Measurements from ENCODE around the gene ELAPOR1. TPM values are rescaled to one million over a fixed set of nuclear protein-coding genes. Genes with fewer than 3 reads are reported as not detected.

The ELAPOR1 gene
- total RNA-seq, 3 donors from 2014 or later (not counting 1 experiment from before 2014, with no cell fraction given) = 6.2 to 8.3 (median 6.3) TPM

DNA sequence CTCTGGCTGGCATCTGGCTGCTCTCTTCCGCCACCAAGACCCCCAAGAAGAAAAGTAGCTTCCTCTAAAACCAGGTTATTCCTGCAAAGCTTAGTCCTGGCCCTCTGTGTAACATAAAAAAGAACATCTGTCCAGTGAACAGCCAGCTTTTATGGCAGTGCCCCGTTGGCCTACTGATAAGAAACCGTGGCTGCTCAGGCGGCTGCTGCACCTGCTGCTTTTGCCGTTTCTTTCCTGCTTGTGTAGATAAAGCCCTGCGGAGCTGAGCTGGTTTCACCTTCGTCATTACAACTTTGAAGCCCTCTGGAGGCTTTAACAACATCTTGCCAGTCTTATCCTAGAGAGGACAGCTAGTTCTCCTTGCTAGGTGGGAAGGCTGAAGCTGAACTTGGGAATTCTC is 20.5 kb downstream of the ELAPOR1 start:
- DNase-seq (peak in 1 of 2 donors; percentile 8), ATAC-seq (no peak)
- no peaks in the 10 kb centered on the region for H3K27me3 ChIP-seq (ENCODE audit: control insufficient read depth, insufficient read depth, low read length)
- intact Hi-C loops (cut with micrococcal nuclease) = no loop called here
- TF ChIP-seq, protein P1, sequence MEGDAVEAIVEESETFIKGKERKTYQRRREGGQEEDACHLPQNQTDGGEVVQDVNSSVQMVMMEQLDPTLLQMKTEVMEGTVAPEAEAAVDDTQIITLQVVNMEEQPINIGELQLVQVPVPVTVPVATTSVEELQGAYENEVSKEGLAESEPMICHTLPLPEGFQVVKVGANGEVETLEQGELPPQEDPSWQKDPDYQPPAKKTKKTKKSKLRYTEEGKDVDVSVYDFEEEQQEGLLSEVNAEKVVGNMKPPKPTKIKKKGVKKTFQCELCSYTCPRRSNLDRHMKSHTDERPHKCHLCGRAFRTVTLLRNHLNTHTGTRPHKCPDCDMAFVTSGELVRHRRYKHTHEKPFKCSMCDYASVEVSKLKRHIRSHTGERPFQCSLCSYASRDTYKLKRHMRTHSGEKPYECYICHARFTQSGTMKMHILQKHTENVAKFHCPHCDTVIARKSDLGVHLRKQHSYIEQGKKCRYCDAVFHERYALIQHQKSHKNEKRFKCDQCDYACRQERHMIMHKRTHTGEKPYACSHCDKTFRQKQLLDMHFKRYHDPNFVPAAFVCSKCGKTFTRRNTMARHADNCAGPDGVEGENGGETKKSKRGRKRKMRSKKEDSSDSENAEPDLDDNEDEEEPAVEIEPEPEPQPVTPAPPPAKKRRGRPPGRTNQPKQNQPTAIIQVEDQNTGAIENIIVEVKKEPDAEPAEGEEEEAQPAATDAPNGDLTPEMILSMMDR (IDR thresholded peaks at IDR 0.05) = no peak
- no peaks in the 10 kb centered on the region for H3K36me3 ChIP-seq (ENCODE audit: control insufficient read depth, insufficient read depth, low read length)
- Mint-ChIP-seq H3K4me1 (peaks cover 0 to 10% of the 10 kb centered on the region in 2 donors), H3K36me3 (no peaks in the 10 kb centered on the region), H3K9me3 (no peaks in the 10 kb centered on the region), H3K27ac (no peak overlapping the region), H3K27me3 (ENCODE audit: low read depth in 2 of 2) (no peaks in the 10 kb centered on the region), H3K4me3 (no peak overlapping the region)
- H3K27ac ChIP-seq (ENCODE audit: low read length) = no peak overlapping the region
- no peaks in the 10 kb centered on the region for H3K9me3 ChIP-seq (ENCODE audit: control insufficient read depth, insufficient read depth, low read length)
- no peaks in the 10 kb centered on the region for H3K4me1 ChIP-seq (ENCODE audit: control insufficient read depth, insufficient read depth, low read length)
- whole genome bisulfite sequencing (ENCODE audit: insufficient coverage) = 30% methylated on average over 7 of the region's 7 CpGs
- no peak overlapping the region for H3K4me3 ChIP-seq (ENCODE audit: low read length)

DNA sequence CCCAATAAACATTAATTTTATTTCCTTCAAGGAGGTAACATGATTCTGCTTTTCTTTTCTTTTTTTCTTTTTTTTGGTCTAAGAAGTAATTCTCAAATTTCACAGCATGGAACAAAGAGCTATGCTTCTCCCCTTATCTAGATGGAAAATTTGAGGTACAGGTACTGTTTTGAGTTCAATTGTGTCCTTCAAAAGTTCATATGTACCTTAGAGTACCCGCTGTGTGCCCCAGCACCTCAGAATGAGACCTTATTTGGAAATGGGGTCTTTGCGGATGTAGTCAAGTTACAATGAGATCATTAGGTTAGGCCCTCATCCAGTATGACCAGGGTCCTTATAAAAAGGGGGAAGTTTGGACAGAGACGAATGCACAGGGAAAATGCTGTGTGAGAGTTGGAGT is 22.0 kb downstream of the ELAPOR1 start:
- H3K4me1 ChIP-seq (ENCODE audit: control insufficient read depth, insufficient read depth, low read length) = no peaks in the 10 kb centered on the region
- ATAC-seq = no peak

DNA sequence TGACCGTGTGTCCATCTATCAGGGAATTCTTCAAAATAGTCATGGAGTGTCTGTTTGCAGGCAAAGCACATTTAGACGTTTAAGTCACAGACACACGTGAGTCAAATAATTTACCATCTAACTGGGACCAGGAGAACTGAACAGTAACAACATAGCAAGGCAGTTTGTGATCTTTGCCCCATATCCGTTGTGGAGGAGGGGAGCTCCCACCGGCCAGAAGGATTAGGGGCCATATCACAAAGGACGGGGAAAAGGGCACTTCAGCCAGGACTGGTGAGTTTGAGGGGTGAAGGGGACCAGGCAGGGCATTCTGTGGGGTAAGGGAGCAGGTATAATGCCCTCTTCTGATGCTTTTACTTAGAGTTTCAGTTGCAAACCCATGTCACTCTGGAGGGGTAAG is 22.9 kb downstream of the ELAPOR1 start:
- no peaks in the 10 kb centered on the region for H3K9me3 Mint-ChIP-seq
- no peaks in the 10 kb centered on the region for H3K36me3 ChIP-seq (ENCODE audit: control insufficient read depth, insufficient read depth, low read length)
- DNase-seq (no peak), ATAC-seq (no peak)
- no peaks in the 10 kb centered on the region for H3K27me3 ChIP-seq (ENCODE audit: control insufficient read depth, insufficient read depth, low read length)
- H3K4me1 ChIP-seq (ENCODE audit: control insufficient read depth, insufficient read depth, low read length) = no peaks in the 10 kb centered on the region
- H3K27me3 Mint-ChIP-seq (ENCODE audit: low read depth in 2 of 2) = no peaks in the 10 kb centered on the region
- H3K36me3 Mint-ChIP-seq = no peaks in the 10 kb centered on the region
- no peak overlapping the region for H3K4me3 ChIP-seq (ENCODE audit: low read length)
- WGBS (ENCODE audit: insufficient coverage) = 95% methylated on average over 6 of the region's 6 CpGs
- TF ChIP-seq, protein P1 (IDR thresholded peaks at IDR 0.05) = no peak
- H3K4me3 Mint-ChIP-seq = no peak overlapping the region
- peaks cover 0 to 15% of the 10 kb centered on the region in 2 donors for H3K4me1 Mint-ChIP-seq
- intact Hi-C loops (cut with micrococcal nuclease) = no loop called here
- H3K27ac Mint-ChIP-seq = no peak overlapping the region
- no peaks in the 10 kb centered on the region for H3K9me3 ChIP-seq (ENCODE audit: control insufficient read depth, insufficient read depth, low read length)
- no peak overlapping the region for H3K27ac ChIP-seq (ENCODE audit: low read length)

More for the DNA sequence above, 22.0 kb downstream of the ELAPOR1 start:
- H3K4me3 Mint-ChIP-seq = no peak overlapping the region
- H3K4me1 Mint-ChIP-seq = peaks cover 0 to 15% of the 10 kb centered on the region in 2 donors
- H3K27ac ChIP-seq (ENCODE audit: low read length) = no peak overlapping the region
- H3K36me3 ChIP-seq (ENCODE audit: control insufficient read depth, insufficient read depth, low read length) = no peaks in the 10 kb centered on the region
- WGBS (ENCODE audit: insufficient coverage) = 83% methylated on average over 3 of the region's 3 CpGs
- TF ChIP-seq, protein P1 (IDR thresholded peaks at IDR 0.05) = no peak
- H3K27me3 Mint-ChIP-seq (ENCODE audit: low read depth in 2 of 2) = no peaks in the 10 kb centered on the region
- DNase-seq = no peak
- intact Hi-C loops (cut with micrococcal nuclease) = no loop called here
- no peaks in the 10 kb centered on the region for H3K9me3 Mint-ChIP-seq
- no peaks in the 10 kb centered on the region for H3K27me3 ChIP-seq (ENCODE audit: control insufficient read depth, insufficient read depth, low read length)
- H3K4me3 ChIP-seq (ENCODE audit: low read length) = no peak overlapping the region
- H3K27ac Mint-ChIP-seq = no peak overlapping the region
- H3K9me3 ChIP-seq (ENCODE audit: control insufficient read depth, insufficient read depth, low read length) = no peaks in the 10 kb centered on the region
- H3K36me3 Mint-ChIP-seq = no peaks in the 10 kb centered on the region

DNA sequence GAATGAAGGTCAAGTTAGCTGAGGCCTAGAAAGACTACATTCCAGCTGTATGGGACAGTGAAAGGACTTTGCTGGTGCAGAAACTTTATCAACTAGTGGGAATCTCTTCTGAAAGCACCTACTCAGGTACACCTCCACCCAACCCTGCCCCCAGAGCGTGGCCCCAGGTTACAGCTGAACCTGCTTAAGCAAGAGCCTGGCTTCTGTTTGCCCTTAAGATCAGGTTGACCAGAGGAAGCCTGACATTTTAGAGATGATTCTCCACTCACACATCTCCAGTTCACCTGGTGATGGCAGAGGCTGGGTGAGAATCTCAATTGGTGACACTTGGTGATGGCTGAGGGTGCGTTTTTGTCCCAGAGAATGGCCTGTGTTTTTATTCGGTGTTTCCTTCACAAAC is 24.0 kb downstream of the ELAPOR1 start:
- no peak overlapping the region for H3K27ac ChIP-seq (ENCODE audit: low read length)
- no peak for ATAC-seq
- H3K27ac Mint-ChIP-seq = no peak overlapping the region
- H3K27me3 Mint-ChIP-seq (ENCODE audit: low read depth in 2 of 2) = no peaks in the 10 kb centered on the region
- no peaks in the 10 kb centered on the region for H3K9me3 Mint-ChIP-seq
- no peaks in the 10 kb centered on the region for H3K4me1 ChIP-seq (ENCODE audit: control insufficient read depth, insufficient read depth, low read length)
- WGBS (ENCODE audit: insufficient coverage) = 96% methylated on average over 3 of the region's 3 CpGs
- intact Hi-C loops (cut with micrococcal nuclease) = no loop called here
- H3K4me1 Mint-ChIP-seq = peaks cover 0 to 15% of the 10 kb centered on the region in 2 donors
- H3K36me3 ChIP-seq (ENCODE audit: control insufficient read depth, insufficient read depth, low read length) = no peaks in the 10 kb centered on the region
- H3K9me3 ChIP-seq (ENCODE audit: control insufficient read depth, insufficient read depth, low read length) = no peaks in the 10 kb centered on the region
- H3K36me3 Mint-ChIP-seq = no peaks in the 10 kb centered on the region
- no peaks in the 10 kb centered on the region for H3K27me3 ChIP-seq (ENCODE audit: control insufficient read depth, insufficient read depth, low read length)
- DNase-seq = no peak
- H3K4me3 Mint-ChIP-seq = no peak overlapping the region
- TF ChIP-seq, protein P1 (IDR thresholded peaks at IDR 0.05) = no peak
- no peak overlapping the region for H3K4me3 ChIP-seq (ENCODE audit: low read length)
